Esophagus squamous epithelium (tissue), 5 donors: ENCODE data around the gene NEDD1. TPM values are rescaled to one million over a fixed set of nuclear protein-coding genes. Genes with fewer than 3 reads are reported as not detected.

Experiments
- DNase-seq: peaks from one replicate; lab custom pipeline; 2025; lab: John Stamatoyannopoulos, UW
- H3K27ac ChIP-seq, 4 donors: fragments of 200-600 bp; sonication (generic); one replicate each; pipeline ENCODE4 v1.5.1; 2016 to 2019; ENCODE audit warnings: mild to moderate bottlenecking in 1 of 4
- H3K27me3 ChIP-seq, 4 donors: fragments of 200-600 bp; sonication (generic); 1 replicate in 3 of 4; 2 replicates in 1 of 4; pipeline versions ENCODE4 v1.5.1 to v1.6.0; 2017 to 2021; ENCODE audit warnings: antibody characterized with exemption in 1 of 4
- H3K36me3 ChIP-seq, 3 donors: fragments of 200-600 bp; sonication (generic); one replicate each; pipeline ENCODE4 v1.5.1; 2016 to 2019
- H3K4me1 ChIP-seq, 3 donors: fragments of 200-600 bp; sonication (generic); one replicate each; pipeline ENCODE4 v1.5.1; 2017 to 2019
- H3K4me3 ChIP-seq, 4 donors: fragments of 200-600 bp; sonication (generic); 1 replicate in 3 of 4; 2 replicates in 1 of 4; pipeline ENCODE4 v1.5.1; 2016 to 2019; ENCODE audit warnings: mild to moderate bottlenecking in 2 of 4, moderate library complexity in 1 of 4
- H3K9me3 ChIP-seq, 3 donors: fragments of 200-600 bp; sonication (generic); one replicate each; pipeline ENCODE4 v1.5.1; 2016 to 2019
- CTCF ChIP-seq, 6 experiments: fragments of 450-650 bp in 4 of 6; fragments of 200-600 bp in 2 of 6; sonication (generic) in 2 of 6; IDR thresholded peaks; one replicate each; pipeline ENCODE4 v1.5.1; 2016 to 2019; ENCODE audit warnings: antibody characterized with exemption in 6 of 6, mild to moderate bottlenecking in 4 of 6, moderate library complexity in 4 of 6
- POLR2A ChIP-seq, 4 donors: fragments of 450-650 bp; IDR thresholded peaks; one replicate each; pipeline ENCODE4 v1.6.1; 2017; ENCODE audit warnings: antibody characterized with exemption in 4 of 4, mild to moderate bottlenecking in 4 of 4, moderate library complexity in 3 of 4
- WGBS, 2 donors: methylation state at CpG; one replicate each; pipeline ENCODE4 v1.1.5; 2018; 5-methylcytosine and 5-hydroxymethylcytosine counted together
- intact Hi-C: fragments of 100-400 bp; cut with DNase I; formaldehyde crosslinking; loops from one replicate; pipeline ENCODE4 v1.15.0; 2022
- total RNA-seq, 4 donors: library from RNA; depleted of rRNA; stranded (reverse); fragments of >200 nt; gene quantifications; one replicate each; pipeline ENCODE4 v1.1.0, GENCODE V29; 2016
- donor health status: DM: yes; HTN: yes; CAD: no.

NEDD1 gene
- total RNA-seq, 4 donors from 2014 or later, result 8.3 to 27.7 (median 13.1) TPM

DNA sequence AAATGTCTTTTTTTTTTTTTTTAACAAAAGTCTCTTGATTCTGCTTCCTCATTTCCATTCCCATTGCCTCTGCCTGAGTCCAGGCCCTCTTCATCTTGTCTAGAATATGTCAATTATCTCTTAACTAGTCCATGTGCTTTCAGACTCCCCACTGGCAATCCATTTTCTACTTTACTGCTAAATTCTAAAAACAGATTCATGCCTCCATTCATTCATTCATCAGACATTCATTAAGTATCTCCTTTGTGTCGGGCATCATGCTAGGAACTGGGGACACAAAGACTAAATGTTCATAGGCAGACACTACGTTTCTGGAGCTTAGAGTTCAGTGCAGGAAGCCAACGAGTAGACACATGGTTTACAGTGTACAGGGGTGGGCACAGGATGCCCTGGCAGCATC lies 9.6 kb upstream of the NEDD1 start:
- Histone ChIP-seq H3K9me3 (no peaks in the 10 kb centered on the region), H3K4me1 (no peaks in the 10 kb centered on the region), H3K36me3 (no peaks in the 10 kb centered on the region), H3K4me3 (no peak overlapping the region), H3K27ac (no peak overlapping the region), H3K27me3 (no peaks in the 10 kb centered on the region)
- intact Hi-C loops, result no loop called here
- WGBS, 2 donors, result 73 to 80% methylated on average over 3 of the region's 3 CpGs
- DNase-seq, result no peak
- TF ChIP-seq CTCF (IDR thresholded peaks at IDR 0.05) (no peak), POLR2A (IDR thresholded peaks at IDR 0.05) (no peak)

DNA sequence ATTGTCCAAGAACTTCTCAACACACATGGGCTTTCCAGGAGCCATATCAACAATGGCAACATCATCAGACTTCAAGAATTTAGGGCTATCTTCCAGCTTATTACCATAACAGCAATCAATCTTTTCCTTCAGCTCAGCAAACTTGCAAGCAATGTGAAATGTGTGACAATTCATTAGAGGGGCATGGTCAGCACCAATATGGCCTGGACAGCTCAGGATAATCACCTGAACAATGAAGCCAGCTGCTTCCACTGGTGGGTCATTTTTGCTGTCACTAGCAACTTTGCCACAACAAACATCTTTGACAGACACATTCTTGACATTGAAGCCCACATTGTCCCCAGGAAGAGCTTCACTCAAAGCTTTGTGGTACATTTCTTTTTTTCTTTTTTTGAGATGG lies 5.9 kb upstream of the NEDD1 start:
- TF ChIP-seq POLR2A (IDR thresholded peaks at IDR 0.05), result no peak
- TF ChIP-seq CTCF (IDR thresholded peaks at IDR 0.05), result no peak
- Histone ChIP-seq H3K27ac (no peak overlapping the region), H3K27me3 (no peaks in the 10 kb centered on the region), H3K4me1 (peaks cover 0 to 2% (median 0%) of the 10 kb centered on the region in 3 donors), H3K9me3 (no peaks in the 10 kb centered on the region), H3K36me3 (no peaks in the 10 kb centered on the region), H3K4me3 (no peak overlapping the region)
- intact Hi-C loops, result no loop called here
- DNase-seq, result no peak

- H3K27ac ChIP-seq, result no peak overlapping the region
- no peaks in the 10 kb centered on the region for H3K36me3 ChIP-seq
- no peak for DNase-seq
- TF ChIP-seq CTCF (IDR thresholded peaks at IDR 0.05), result no peak
- no peak for TF ChIP-seq POLR2A (IDR thresholded peaks at IDR 0.05)
- H3K9me3 ChIP-seq, result no peaks in the 10 kb centered on the region
- peaks cover 0 to 7% (median 0%) of the 10 kb centered on the region in 3 donors for H3K4me1 ChIP-seq
- intact Hi-C loops, result no loop called here
- H3K27me3 ChIP-seq, result no peaks in the 10 kb centered on the region
- H3K4me3 ChIP-seq, result no peak overlapping the region
- 61 to 79% methylated on average over 4 of the region's 4 CpGs for WGBS, 2 donors
These were observed 5.0 kb upstream of the NEDD1 start for GRCh38 chr12:96902076-96902475.

DNA sequence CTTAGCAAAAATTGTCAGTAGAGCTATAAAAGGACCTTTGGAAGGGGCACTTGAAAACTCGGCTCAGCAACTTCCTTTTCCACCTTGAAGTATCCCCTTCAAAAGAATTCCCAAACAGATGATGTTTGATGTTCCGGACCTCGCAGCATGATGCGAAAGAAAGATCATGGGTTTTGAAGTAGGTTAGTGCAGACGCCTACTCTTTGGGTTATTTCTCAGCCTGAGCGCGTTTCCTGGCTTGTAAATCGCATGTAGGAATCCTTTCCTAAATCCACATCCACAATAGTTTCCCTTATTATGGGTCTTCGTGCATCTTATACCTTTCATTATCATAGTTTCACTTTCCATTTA lies 584 bp upstream of the NEDD1 start:
- intact Hi-C loops, result no loop called here
- H3K27ac ChIP-seq, result peak overlapping the region; percentile 90 to 97 (median 93)
- TF ChIP-seq POLR2A (IDR thresholded peaks at IDR 0.05), result no peak
- TF ChIP-seq CTCF (IDR thresholded peaks at IDR 0.05), result no peak
- no peaks in the 10 kb centered on the region for H3K27me3 ChIP-seq
- no peak for DNase-seq
- 24 to 29% methylated on average over 9 of the region's 9 CpGs for WGBS, 2 donors
- H3K9me3 ChIP-seq, result no peaks in the 10 kb centered on the region
- peaks cover 5 to 30% (median 9%) of the 10 kb centered on the region in 3 donors for H3K4me1 ChIP-seq
- peak overlapping the region; percentile 68 to 96 (median 85) for H3K4me3 ChIP-seq
- no peaks in the 10 kb centered on the region for H3K36me3 ChIP-seq

DNA sequence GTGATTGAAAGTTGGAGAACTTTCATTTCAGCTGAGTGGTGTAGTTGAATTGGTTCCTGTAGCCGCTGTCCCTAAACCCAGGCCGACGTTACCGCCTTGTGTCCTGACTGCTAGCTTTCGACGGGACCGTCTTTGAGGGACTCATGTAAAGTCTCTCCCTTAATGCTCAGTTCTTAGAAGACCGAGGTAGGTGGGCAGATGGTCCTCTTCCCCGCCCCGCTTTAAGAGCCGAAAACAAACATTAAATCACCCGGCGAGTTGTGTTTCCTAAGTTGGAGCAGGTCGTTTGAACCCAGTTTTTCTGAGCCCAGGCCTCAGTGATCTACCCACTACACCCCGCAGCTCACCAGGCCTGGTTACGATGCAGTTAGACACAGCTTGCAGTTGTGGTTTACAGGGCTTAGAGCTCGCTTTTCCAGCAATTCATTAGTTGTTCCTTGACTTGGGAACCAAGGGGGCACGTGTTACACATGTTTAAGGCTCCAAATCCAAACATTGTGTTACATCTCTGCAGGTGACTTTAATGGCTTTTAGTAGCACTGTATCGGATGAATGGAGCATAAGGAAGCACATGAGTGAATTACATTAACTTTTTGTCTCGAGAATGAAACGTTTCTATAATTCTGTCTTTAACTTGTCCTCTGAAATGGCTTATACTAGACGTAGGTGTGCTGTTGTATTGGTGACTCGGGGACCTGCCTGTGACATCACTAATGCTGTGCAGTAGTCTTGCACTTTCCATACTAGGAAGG lies 790 bp downstream of the NEDD1 start:
- WGBS, 2 donors, result 5 to 8% methylated on average over 16 to 22 of the region's 23 CpGs
- Histone ChIP-seq H3K9me3 (no peaks in the 10 kb centered on the region), H3K27ac (peak overlapping the region; percentile 90 to 97 (median 93)), H3K4me1 (peaks cover 5 to 32% (median 9%) of the 10 kb centered on the region in 3 donors), H3K36me3 (no peaks in the 10 kb centered on the region), H3K4me3 (peak overlapping the region; percentile 68 to 96 (median 85)), H3K27me3 (no peaks in the 10 kb centered on the region)
- intact Hi-C loops, result no loop called here
- DNase-seq, result no peak
- TF ChIP-seq CTCF (IDR thresholded peaks at IDR 0.05) (no peak), POLR2A (IDR thresholded peaks at IDR 0.05) (no peak)
